Measurements from ENCODE around the gene TSPAN9.

- TF ChIP-seq CTCF (IDR thresholded peaks at IDR 0.05) (no peak), POLR2AphosphoS5 (IDR thresholded peaks at IDR 0.05; ENCODE audit: low read depth, low read length) (no peak), REST (IDR thresholded peaks at IDR 0.05; ENCODE audit: insufficient read depth in 1 of 2, low read depth in 2 of 2, low read length in 1 of 2) (no peak), TCF7L2 (IDR thresholded peaks at IDR 0.05; ENCODE audit: low read depth, low read length) (no peak), SIN3A (IDR thresholded peaks at IDR 0.05; ENCODE audit: borderline replicate concordance, insufficient read depth, low read depth, low read length) (no peak)
Measured at GRCh38 chr12:3138941-3139511, 61.8 kb downstream of the TSPAN9 start.
